NT2/D1 (cell line): Measurements from ENCODE around the gene PTPRO.

Experiments used
- YY1 ChIP-seq: IDR thresholded peaks from 2 replicates; pipeline ENCODE4 v1.6.1; 2011; ENCODE audit not compliant: insufficient read length, insufficient read depth
- ZNF274 ChIP-seq: IDR thresholded peaks from 2 replicates; pipeline ENCODE4 v1.6.1; 2011; ENCODE audit warnings: mild to moderate bottlenecking, low read depth, low read length

DNA sequence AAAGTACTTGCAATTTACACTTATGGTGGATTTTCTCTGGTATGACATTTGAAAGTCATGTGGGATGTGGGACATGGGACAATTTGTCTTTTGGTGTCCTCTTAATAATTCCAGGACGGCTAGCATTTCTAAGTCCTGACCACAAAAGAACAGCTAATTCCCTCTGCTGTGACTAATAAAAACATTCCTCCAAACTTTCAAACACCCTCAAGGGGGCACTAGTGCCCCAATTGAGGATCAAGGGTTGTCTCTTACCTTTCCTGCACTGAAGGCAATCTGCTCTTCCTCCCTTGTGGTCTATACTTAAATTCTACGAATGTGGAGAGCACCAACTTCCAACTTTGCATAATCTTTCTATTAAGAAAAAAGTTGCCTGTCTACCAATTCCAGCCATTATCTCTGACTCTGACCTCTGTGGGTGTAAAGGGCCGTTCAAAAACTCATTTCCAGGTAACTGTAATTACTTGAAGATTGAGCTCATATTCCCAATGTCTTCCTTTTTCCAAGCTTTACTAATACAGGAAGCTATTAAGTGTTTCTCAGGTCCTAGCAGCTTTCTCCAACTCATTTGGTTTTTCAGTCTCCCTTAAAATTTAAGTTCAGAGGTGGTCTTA is 210.2 kb downstream of the PTPRO start:
- TF ChIP-seq YY1 = no peak
- TF ChIP-seq ZNF274 = no peak
